ENCODE data around the gene TMTC1.
"Not testable (repeated sequence)": the region's sequence is repeated elsewhere in the genome, so short reads cannot be mapped to it uniquely, and the experiment has no call there.

The TMTC1 gene

DNA sequence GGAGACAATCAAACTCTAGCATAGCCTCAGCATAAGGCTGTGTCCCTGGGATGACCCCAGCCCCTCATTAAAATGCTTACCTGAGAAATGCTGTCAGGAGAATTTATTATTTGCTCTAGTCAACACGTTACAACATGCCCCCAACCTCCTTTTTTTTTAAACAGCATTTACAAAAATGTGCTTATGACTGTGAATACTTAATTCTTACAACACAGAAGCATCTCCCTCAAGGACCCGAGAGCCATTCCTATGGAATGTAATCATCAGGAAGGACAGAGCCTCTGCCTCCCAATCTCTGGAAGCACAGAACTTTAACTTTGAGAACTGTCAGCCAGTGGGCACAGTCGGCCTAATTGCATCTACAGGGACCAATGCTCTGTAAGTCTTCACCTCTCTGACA lies 149.7 kb downstream of the TMTC1 start:
- Histone ChIP-seq H3F3A (ENCODE audit: insufficient read depth, low read length) (no peaks in the 10 kb centered on the region), H3K4me1 (ENCODE audit: insufficient read depth, low read length, severe bottlenecking) (no peaks in the 10 kb centered on the region), H3K9me3 (ENCODE audit: low read length) (no peaks in the 10 kb centered on the region), H2AFZ (ENCODE audit: low read length) (no peak overlapping the region), H3K27me3 (ENCODE audit: insufficient read depth, low read length) (0 out of 2 replicates have a peak, but pooled peaks cover 4% of the 10 kb centered on the region), H3K9ac (ENCODE audit: low read length) (no peak overlapping the region), H3K27ac (ENCODE audit: low read depth, low read length, poor library complexity, severe bottlenecking) (no peak overlapping the region), H3K36me3 (ENCODE audit: insufficient read depth, low read length) (no peaks in the 10 kb centered on the region), H3K9me2 (ENCODE audit: low read depth, low read length) (no peaks in the 10 kb centered on the region), H3K4me2 (ENCODE audit: low read length) (no peak overlapping the region), H4K20me1 (ENCODE audit: insufficient read depth, low read length) (no peaks in the 10 kb centered on the region), H3K79me2 (ENCODE audit: insufficient read depth, low read length) (no peaks in the 10 kb centered on the region), H3K4me3 (ENCODE audit: low read depth, low read length, poor library complexity, severe bottlenecking) (no peak overlapping the region)
- no peak for TF ChIP-seq EZH2 (IDR thresholded peaks at IDR 0.05; ENCODE audit: borderline replicate concordance, low read length)
- TF ChIP-seq, protein P1, sequence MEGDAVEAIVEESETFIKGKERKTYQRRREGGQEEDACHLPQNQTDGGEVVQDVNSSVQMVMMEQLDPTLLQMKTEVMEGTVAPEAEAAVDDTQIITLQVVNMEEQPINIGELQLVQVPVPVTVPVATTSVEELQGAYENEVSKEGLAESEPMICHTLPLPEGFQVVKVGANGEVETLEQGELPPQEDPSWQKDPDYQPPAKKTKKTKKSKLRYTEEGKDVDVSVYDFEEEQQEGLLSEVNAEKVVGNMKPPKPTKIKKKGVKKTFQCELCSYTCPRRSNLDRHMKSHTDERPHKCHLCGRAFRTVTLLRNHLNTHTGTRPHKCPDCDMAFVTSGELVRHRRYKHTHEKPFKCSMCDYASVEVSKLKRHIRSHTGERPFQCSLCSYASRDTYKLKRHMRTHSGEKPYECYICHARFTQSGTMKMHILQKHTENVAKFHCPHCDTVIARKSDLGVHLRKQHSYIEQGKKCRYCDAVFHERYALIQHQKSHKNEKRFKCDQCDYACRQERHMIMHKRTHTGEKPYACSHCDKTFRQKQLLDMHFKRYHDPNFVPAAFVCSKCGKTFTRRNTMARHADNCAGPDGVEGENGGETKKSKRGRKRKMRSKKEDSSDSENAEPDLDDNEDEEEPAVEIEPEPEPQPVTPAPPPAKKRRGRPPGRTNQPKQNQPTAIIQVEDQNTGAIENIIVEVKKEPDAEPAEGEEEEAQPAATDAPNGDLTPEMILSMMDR (IDR thresholded peaks at IDR 0.05; ENCODE audit: low read length), result no peak

DNA sequence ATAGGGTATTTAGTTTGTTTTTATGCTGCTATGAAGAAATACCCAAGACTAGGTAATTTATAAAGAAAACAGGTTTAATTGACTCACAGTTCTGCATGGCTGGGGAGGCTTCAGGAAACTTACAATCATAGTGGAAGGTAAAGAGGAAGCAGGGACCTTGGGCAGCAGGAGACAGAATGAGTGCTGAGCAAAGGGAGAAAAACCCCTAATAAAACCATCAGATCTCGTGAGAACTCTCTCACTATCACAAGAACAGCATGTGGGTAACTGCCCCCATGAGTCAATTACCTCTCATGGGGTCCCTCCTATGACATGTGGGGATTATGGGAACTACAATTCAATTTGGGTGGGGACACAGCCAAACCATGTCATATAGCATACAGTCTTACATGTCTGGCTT lies 153.6 kb downstream of the TMTC1 start:
- H3K9me2 ChIP-seq (ENCODE audit: low read depth, low read length); H3K4me1 ChIP-seq (ENCODE audit: insufficient read depth, low read length, severe bottlenecking); H3K4me3 ChIP-seq (ENCODE audit: low read depth, low read length, poor library complexity, severe bottlenecking); H3F3A ChIP-seq (ENCODE audit: insufficient read depth, low read length); H3K27me3 ChIP-seq (ENCODE audit: insufficient read depth, low read length); H4K20me1 ChIP-seq (ENCODE audit: insufficient read depth, low read length); H3K9ac ChIP-seq (ENCODE audit: low read length); H3K79me2 ChIP-seq (ENCODE audit: insufficient read depth, low read length); H3K4me2 ChIP-seq (ENCODE audit: low read length); H3K9me3 ChIP-seq (ENCODE audit: low read length); H3K27ac ChIP-seq (ENCODE audit: low read depth, low read length, poor library complexity, severe bottlenecking); H2AFZ ChIP-seq (ENCODE audit: low read length); H3K36me3 ChIP-seq (ENCODE audit: insufficient read depth, low read length): not testable (repeated sequence)

DNA sequence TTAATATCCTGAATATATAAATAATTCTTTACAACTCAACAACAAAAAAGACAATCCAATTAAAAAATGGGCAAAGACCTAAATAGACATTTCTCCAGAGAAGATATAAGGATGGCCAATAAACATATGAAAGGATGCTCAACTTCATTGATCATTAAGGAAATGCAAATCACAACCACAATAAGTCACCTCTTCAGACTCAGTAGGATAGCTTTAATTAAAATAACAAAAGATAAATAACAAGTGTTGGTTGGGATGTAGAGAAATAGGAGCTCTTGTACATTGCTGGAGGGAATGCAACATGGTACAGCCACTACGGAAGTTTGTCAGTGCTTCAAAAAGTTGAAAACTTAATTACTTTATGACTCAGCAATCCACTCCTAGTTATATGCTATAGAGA lies 156.5 kb downstream of the TMTC1 start:
- H3K9ac ChIP-seq (ENCODE audit: low read length), result no peak overlapping the region
- no peak overlapping the region for H2AFZ ChIP-seq (ENCODE audit: low read length)
- no peaks in the 10 kb centered on the region for H3K36me3 ChIP-seq (ENCODE audit: insufficient read depth, low read length)
- H3K9me3 ChIP-seq (ENCODE audit: low read length), result peaks cover 3% of the 10 kb centered on the region; the same call in 1 of the 2 replicates
- H3K27ac ChIP-seq (ENCODE audit: low read depth, low read length, poor library complexity, severe bottlenecking), result no peak overlapping the region
- H3K79me2 ChIP-seq (ENCODE audit: insufficient read depth, low read length), result no peaks in the 10 kb centered on the region
- H3K4me3 ChIP-seq (ENCODE audit: low read depth, low read length, poor library complexity, severe bottlenecking), result no peak overlapping the region
- no peaks in the 10 kb centered on the region for H3K9me2 ChIP-seq (ENCODE audit: low read depth, low read length)
- no peaks in the 10 kb centered on the region for H3F3A ChIP-seq (ENCODE audit: insufficient read depth, low read length)
- H3K27me3 ChIP-seq (ENCODE audit: insufficient read depth, low read length), result no peaks in the 10 kb centered on the region
- H3K4me1 ChIP-seq (ENCODE audit: insufficient read depth, low read length, severe bottlenecking), result no peaks in the 10 kb centered on the region
- H3K4me2 ChIP-seq (ENCODE audit: low read length), result no peak overlapping the region
- TF ChIP-seq, protein P1 (IDR thresholded peaks at IDR 0.05; ENCODE audit: low read length), result no peak
- TF ChIP-seq EZH2 (IDR thresholded peaks at IDR 0.05; ENCODE audit: borderline replicate concordance, low read length), result no peak
- H4K20me1 ChIP-seq (ENCODE audit: insufficient read depth, low read length), result no peaks in the 10 kb centered on the region

DNA sequence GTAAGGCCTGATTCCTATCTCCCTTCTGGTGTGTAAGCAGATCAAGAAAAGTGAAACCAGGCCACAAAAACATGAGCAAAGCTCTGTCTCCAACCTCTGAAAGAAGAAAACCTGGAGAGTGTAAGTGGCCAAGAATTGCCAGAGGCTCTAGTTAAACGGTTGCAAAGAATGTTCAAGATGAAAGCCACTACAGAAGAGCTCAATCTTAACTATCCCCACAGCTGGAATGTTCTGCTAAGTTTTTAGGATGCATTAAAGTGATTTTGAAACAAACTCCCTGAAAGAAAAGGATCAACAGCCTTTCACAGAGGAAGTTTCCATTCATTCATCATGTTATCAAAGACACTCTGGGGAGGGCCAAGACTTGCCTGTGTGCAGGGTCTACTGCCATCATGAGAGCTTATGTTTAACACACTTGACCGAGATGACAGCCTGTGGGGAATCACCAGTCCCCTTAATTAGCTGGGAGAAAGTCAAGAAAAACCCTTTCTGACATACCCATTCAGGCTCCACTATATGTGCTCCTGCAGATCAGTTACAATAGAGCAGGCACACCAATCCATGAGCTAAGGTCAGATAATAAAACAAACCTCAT lies 158.3 kb downstream of the TMTC1 start:
- H3K27ac ChIP-seq (ENCODE audit: low read depth, low read length, poor library complexity, severe bottlenecking), result no peak overlapping the region
- no peak overlapping the region for H2AFZ ChIP-seq (ENCODE audit: low read length)
- no peaks in the 10 kb centered on the region for H3K4me1 ChIP-seq (ENCODE audit: insufficient read depth, low read length, severe bottlenecking)
- H3K79me2 ChIP-seq (ENCODE audit: insufficient read depth, low read length), result no peaks in the 10 kb centered on the region
- H3K36me3 ChIP-seq (ENCODE audit: insufficient read depth, low read length), result no peaks in the 10 kb centered on the region
- no peaks in the 10 kb centered on the region for H3F3A ChIP-seq (ENCODE audit: insufficient read depth, low read length)
- H3K27me3 ChIP-seq (ENCODE audit: insufficient read depth, low read length), result no peaks in the 10 kb centered on the region
- H3K9ac ChIP-seq (ENCODE audit: low read length), result no peak overlapping the region
- peaks cover 3% of the 10 kb centered on the region; the same call in 1 of the 2 replicates for H3K9me3 ChIP-seq (ENCODE audit: low read length)
- no peaks in the 10 kb centered on the region for H3K9me2 ChIP-seq (ENCODE audit: low read depth, low read length)
- H3K4me2 ChIP-seq (ENCODE audit: low read length), result no peak overlapping the region
- H3K4me3 ChIP-seq (ENCODE audit: low read depth, low read length, poor library complexity, severe bottlenecking), result no peak overlapping the region
- H4K20me1 ChIP-seq (ENCODE audit: insufficient read depth, low read length), result no peaks in the 10 kb centered on the region
- TF ChIP-seq EZH2 (IDR thresholded peaks at IDR 0.05; ENCODE audit: borderline replicate concordance, low read length), result no peak
- TF ChIP-seq, protein P1 (IDR thresholded peaks at IDR 0.05; ENCODE audit: low read length), result no peak

Data from OCI-LY1 (cell line).